SK-N-SH (cell line): ENCODE data around the gene NKD1.

Experiments
- EZH2phosphoT487 ChIP-seq: fragments of 200-600 bp; sonication (generic); IDR thresholded peaks from 2 replicates; pipeline ENCODE4 v1.6.1; 2017; ENCODE audit warnings: low read depth, mixed run types, mild to moderate bottlenecking, antibody characterized with exemption, moderate library complexity, borderline replicate concordance
- JUND ChIP-seq: IDR thresholded peaks from 2 replicates; pipeline ENCODE4 v1.4.0; 2012
- MXI1 ChIP-seq: IDR thresholded peaks from 2 replicates; pipeline ENCODE4 v1.6.1; 2012; ENCODE audit warnings: mild to moderate bottlenecking, low read depth, low read length, improper control_type of control experiment
- NRF1 ChIP-seq: IDR thresholded peaks from 2 replicates; pipeline ENCODE4 v1.6.1; 2012; ENCODE audit warnings: low read depth, mild to moderate bottlenecking, low read length
- POLR2AphosphoS5 ChIP-seq: IDR thresholded peaks from 2 replicates; pipeline ENCODE4 v1.6.1; 2012; ENCODE audit warnings: low read depth, low read length
- RFX5 ChIP-seq: IDR thresholded peaks from 2 replicates; pipeline ENCODE4 v1.6.1; 2012; ENCODE audit warnings: mild to moderate bottlenecking, improper control_type of control experiment, low read length
- TF ChIP-seq, protein P1 (sequence below): fragments of 150-350 bp; IDR thresholded peaks from 2 replicates; pipeline ENCODE4 v1.6.1; 2017; ENCODE audit warnings: antibody characterized with exemption, low read length, low read depth, borderline replicate concordance
- TF ChIP-seq, protein P2 (sequence below): IDR thresholded peaks from 2 replicates; pipeline ENCODE4 v1.4.0; 2012; ENCODE audit warnings: low read depth, borderline replicate concordance
- TF ChIP-seq, protein P3 (sequence below): fragments of 200-600 bp; sonication (generic); IDR thresholded peaks from 2 replicates; pipeline ENCODE4 v1.6.1; 2017; ENCODE audit warnings: antibody characterized with exemption, mild to moderate bottlenecking, moderate library complexity
- TF ChIP-seq, protein P4 (sequence below): IDR thresholded peaks from 2 replicates; pipeline ENCODE4; 2012

DNA sequence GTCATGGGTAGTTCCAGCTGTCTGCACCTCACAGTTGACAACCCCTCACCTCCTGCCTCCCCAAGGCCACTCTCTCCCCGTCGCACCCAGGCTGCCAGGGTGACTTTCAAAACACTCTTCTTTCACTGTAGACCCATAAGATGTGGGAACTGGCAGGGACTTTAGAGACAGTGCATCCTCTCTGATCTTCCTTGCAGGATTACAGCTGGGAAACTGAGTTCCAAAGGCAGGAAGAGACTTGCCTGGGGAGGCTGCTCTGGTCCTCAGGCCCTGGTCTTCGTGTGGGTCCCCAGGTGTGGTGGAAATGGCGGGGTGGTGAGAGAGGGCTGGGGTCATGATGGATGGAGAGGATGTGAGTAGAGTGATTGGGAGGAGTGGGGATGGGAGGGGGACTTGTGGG lies 21.9 kb upstream of the NKD1 start:
- TF ChIP-seq NRF1 (no peak), POLR2AphosphoS5 (no peak), RFX5 (no peak), MXI1 (no peak), EZH2phosphoT487 (no peak), JUND (no peak)
- TF ChIP-seq, protein P1, sequence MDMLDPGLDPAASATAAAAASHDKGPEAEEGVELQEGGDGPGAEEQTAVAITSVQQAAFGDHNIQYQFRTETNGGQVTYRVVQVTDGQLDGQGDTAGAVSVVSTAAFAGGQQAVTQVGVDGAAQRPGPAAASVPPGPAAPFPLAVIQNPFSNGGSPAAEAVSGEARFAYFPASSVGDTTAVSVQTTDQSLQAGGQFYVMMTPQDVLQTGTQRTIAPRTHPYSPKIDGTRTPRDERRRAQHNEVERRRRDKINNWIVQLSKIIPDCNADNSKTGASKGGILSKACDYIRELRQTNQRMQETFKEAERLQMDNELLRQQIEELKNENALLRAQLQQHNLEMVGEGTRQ = no peak
- TF ChIP-seq, protein P2, sequence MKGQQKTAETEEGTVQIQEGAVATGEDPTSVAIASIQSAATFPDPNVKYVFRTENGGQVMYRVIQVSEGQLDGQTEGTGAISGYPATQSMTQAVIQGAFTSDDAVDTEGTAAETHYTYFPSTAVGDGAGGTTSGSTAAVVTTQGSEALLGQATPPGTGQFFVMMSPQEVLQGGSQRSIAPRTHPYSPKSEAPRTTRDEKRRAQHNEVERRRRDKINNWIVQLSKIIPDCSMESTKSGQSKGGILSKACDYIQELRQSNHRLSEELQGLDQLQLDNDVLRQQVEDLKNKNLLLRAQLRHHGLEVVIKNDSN = no peak
- TF ChIP-seq, protein P3, sequence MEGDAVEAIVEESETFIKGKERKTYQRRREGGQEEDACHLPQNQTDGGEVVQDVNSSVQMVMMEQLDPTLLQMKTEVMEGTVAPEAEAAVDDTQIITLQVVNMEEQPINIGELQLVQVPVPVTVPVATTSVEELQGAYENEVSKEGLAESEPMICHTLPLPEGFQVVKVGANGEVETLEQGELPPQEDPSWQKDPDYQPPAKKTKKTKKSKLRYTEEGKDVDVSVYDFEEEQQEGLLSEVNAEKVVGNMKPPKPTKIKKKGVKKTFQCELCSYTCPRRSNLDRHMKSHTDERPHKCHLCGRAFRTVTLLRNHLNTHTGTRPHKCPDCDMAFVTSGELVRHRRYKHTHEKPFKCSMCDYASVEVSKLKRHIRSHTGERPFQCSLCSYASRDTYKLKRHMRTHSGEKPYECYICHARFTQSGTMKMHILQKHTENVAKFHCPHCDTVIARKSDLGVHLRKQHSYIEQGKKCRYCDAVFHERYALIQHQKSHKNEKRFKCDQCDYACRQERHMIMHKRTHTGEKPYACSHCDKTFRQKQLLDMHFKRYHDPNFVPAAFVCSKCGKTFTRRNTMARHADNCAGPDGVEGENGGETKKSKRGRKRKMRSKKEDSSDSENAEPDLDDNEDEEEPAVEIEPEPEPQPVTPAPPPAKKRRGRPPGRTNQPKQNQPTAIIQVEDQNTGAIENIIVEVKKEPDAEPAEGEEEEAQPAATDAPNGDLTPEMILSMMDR = no peak
- TF ChIP-seq, protein P4, sequence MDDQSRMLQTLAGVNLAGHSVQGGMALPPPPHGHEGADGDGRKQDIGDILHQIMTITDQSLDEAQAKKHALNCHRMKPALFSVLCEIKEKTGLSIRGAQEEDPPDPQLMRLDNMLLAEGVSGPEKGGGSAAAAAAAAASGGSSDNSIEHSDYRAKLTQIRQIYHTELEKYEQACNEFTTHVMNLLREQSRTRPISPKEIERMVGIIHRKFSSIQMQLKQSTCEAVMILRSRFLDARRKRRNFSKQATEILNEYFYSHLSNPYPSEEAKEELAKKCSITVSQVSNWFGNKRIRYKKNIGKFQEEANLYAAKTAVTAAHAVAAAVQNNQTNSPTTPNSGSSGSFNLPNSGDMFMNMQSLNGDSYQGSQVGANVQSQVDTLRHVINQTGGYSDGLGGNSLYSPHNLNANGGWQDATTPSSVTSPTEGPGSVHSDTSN = no peak
